Measurements from ENCODE around the gene CAMSAP2.

Gene CAMSAP2

GRCh38 chr1:200850554-200850953, 111.9 kb downstream of the CAMSAP2 start:
- DNase-seq (ENCODE audit: low spot score), result no peak

GRCh38 chr1:200856716-200857357, 118.1 kb downstream of the CAMSAP2 start:
- no peak for DNase-seq (ENCODE audit: low spot score)

- DNase-seq (ENCODE audit: low spot score), result no peak
These were observed 119.1 kb downstream of the CAMSAP2 start for GRCh38 chr1:200857804-200858203.

GRCh38 chr1:200861937-200862647, 123.4 kb downstream of the CAMSAP2 start:
- no peak for DNase-seq (ENCODE audit: low spot score)

- no peak for DNase-seq (ENCODE audit: low spot score)
These were observed 124.2 kb downstream of the CAMSAP2 start for GRCh38 chr1:200862713-200863415.

- no peak for DNase-seq (ENCODE audit: low spot score)
These were observed 127.4 kb downstream of the CAMSAP2 start for GRCh38 chr1:200866116-200866515.

- no peak for DNase-seq (ENCODE audit: low spot score)
These were observed 127.8 kb downstream of the CAMSAP2 start for GRCh38 chr1:200866521-200866920.

GRCh38 chr1:200867018-200867811, 128.5 kb downstream of the CAMSAP2 start:
- no peak for DNase-seq (ENCODE audit: low spot score)

- no peak for DNase-seq (ENCODE audit: low spot score)
These were observed 130.7 kb downstream of the CAMSAP2 start for GRCh38 chr1:200869376-200869752.

GRCh38 chr1:200869753-200870391, 131.2 kb downstream of the CAMSAP2 start:
- no peak for DNase-seq (ENCODE audit: low spot score)

GRCh38 chr1:200872446-200873115, 133.9 kb downstream of the CAMSAP2 start, which contains the start of gene GPR25:
GPR25 (plus strand) TSS chr1:200872981; CDS start chr1:200873038, 57 bp downstream.
- DNase-seq (ENCODE audit: low spot score), result no peak

GRCh38 chr1:200873116-200873670, 134.5 kb downstream of the CAMSAP2 start:
- no peak for DNase-seq (ENCODE audit: low spot score)

GRCh38 chr1:200873671-200874397, 135.1 kb downstream of the CAMSAP2 start:
- DNase-seq (ENCODE audit: low spot score), result no peak

- no peak for DNase-seq (ENCODE audit: low spot score)
These were observed 136.0 kb downstream of the CAMSAP2 start for GRCh38 chr1:200874694-200875093.

GRCh38 chr1:200875416-200875815, 136.7 kb downstream of the CAMSAP2 start:
- no peak for DNase-seq (ENCODE audit: low spot score)

- DNase-seq (ENCODE audit: low spot score), result no peak
These were observed 138.3 kb downstream of the CAMSAP2 start for GRCh38 chr1:200877010-200877409.

- no peak for DNase-seq (ENCODE audit: low spot score)
These were observed 139.3 kb downstream of the CAMSAP2 start for GRCh38 chr1:200877839-200878551.

GRCh38 chr1:200880212-200880611, 141.5 kb downstream of the CAMSAP2 start:
- no peak for DNase-seq (ENCODE audit: low spot score)

GRCh38 chr1:200883118-200883517, 144.4 kb downstream of the CAMSAP2 start:
- DNase-seq (ENCODE audit: low spot score), result no peak
